Measurements from ENCODE around the gene OLFM2.
"Not testable (repeated sequence)": the region's sequence is repeated elsewhere in the genome, so short reads cannot be mapped to it uniquely, and the experiment has no call there.

Gene OLFM2

GRCh38 chr19:9932835-9933234, 3.5 kb downstream of the OLFM2 start:
- peaks cover 19% of the 10 kb centered on the region for H3K4me1 Mint-ChIP-seq
- H3K36me3 Mint-ChIP-seq (ENCODE audit: low read depth): no peaks in the 10 kb centered on the region
- no peak overlapping the region for H3K4me3 Mint-ChIP-seq
- no peak overlapping the region for H3K27ac Mint-ChIP-seq
- peaks cover 46% of the 10 kb centered on the region for H3K27me3 Mint-ChIP-seq
- ATAC-seq: no peak
- no peaks in the 10 kb centered on the region for H3K9me3 Mint-ChIP-seq
- DNase-seq: no peak

- ATAC-seq: no peak
- peaks cover 37% of the 10 kb centered on the region for H3K27me3 Mint-ChIP-seq
- no peak overlapping the region for H3K27ac Mint-ChIP-seq
- no peaks in the 10 kb centered on the region for H3K36me3 Mint-ChIP-seq (ENCODE audit: low read depth)
- no peak for DNase-seq
- H3K4me3 Mint-ChIP-seq: no peak overlapping the region
- no peaks in the 10 kb centered on the region for H3K9me3 Mint-ChIP-seq
- peaks cover 13% of the 10 kb centered on the region for H3K4me1 Mint-ChIP-seq
Measured at GRCh38 chr19:9931629-9932028, 4.7 kb downstream of the OLFM2 start.

- Mint-ChIP-seq H3K27me3 (peaks cover 18% of the 10 kb centered on the region), H3K36me3 (ENCODE audit: low read depth) (no peaks in the 10 kb centered on the region), H3K4me3 (no peak overlapping the region), H3K4me1 (no peaks in the 10 kb centered on the region), H3K27ac (no peak overlapping the region), H3K9me3 (no peaks in the 10 kb centered on the region)
- DNase-seq (no peak), ATAC-seq (no peak)
Measured at GRCh38 chr19:9923440-9923839, 12.9 kb downstream of the OLFM2 start.

GRCh38 chr19:9922782-9923379, 13.4 kb downstream of the OLFM2 start:
- not testable (repeated sequence) for H3K9me3 Mint-ChIP-seq; H3K4me1 Mint-ChIP-seq; H3K36me3 Mint-ChIP-seq (ENCODE audit: low read depth); ATAC-seq; DNase-seq; H3K27ac Mint-ChIP-seq; H3K4me3 Mint-ChIP-seq
- peaks cover 19% of the 10 kb centered on the region for H3K27me3 Mint-ChIP-seq

- Mint-ChIP-seq H3K27me3 (peaks cover 35% of the 10 kb centered on the region), H3K9me3 (no peaks in the 10 kb centered on the region), H3K4me3 (no peak overlapping the region), H3K27ac (no peak overlapping the region), H3K36me3 (ENCODE audit: low read depth) (no peaks in the 10 kb centered on the region), H3K4me1 (peaks cover 8% of the 10 kb centered on the region)
- DNase-seq (no peak), ATAC-seq (no peak)
Measured at GRCh38 chr19:9917321-9917720, 19.0 kb downstream of the OLFM2 start.

- Mint-ChIP-seq H3K9me3 (no peaks in the 10 kb centered on the region), H3K27ac (no peak overlapping the region), H3K4me1 (peaks cover 8% of the 10 kb centered on the region), H3K27me3 (peaks cover 35% of the 10 kb centered on the region), H3K36me3 (ENCODE audit: low read depth) (no peaks in the 10 kb centered on the region), H3K4me3 (no peak overlapping the region)
- no peak for ATAC-seq
- DNase-seq: no peak
Measured at GRCh38 chr19:9916719-9917118, 19.6 kb downstream of the OLFM2 start.

GRCh38 chr19:9914315-9915207, 21.8 kb downstream of the OLFM2 start:
- peaks cover 30% of the 10 kb centered on the region for H3K27me3 Mint-ChIP-seq
- H3K27ac Mint-ChIP-seq: no peak overlapping the region
- peak overlapping the region; percentile 64 for H3K4me3 Mint-ChIP-seq
- peaks cover 8% of the 10 kb centered on the region for H3K4me1 Mint-ChIP-seq
- no peaks in the 10 kb centered on the region for H3K9me3 Mint-ChIP-seq
- no peaks in the 10 kb centered on the region for H3K36me3 Mint-ChIP-seq (ENCODE audit: low read depth)
- peak; percentile 90 for ATAC-seq
- peak; percentile 85 for DNase-seq

- no peaks in the 10 kb centered on the region for H3K36me3 Mint-ChIP-seq (ENCODE audit: low read depth)
- DNase-seq (no peak), ATAC-seq (no peak)
- peaks cover 8% of the 10 kb centered on the region for H3K4me1 Mint-ChIP-seq
- peaks cover 32% of the 10 kb centered on the region for H3K27me3 Mint-ChIP-seq
- H3K27ac Mint-ChIP-seq: no peak overlapping the region
- H3K4me3 Mint-ChIP-seq: peak overlapping the region; percentile 64
- H3K9me3 Mint-ChIP-seq: no peaks in the 10 kb centered on the region
Measured at GRCh38 chr19:9914001-9914314, 22.4 kb downstream of the OLFM2 start.

GRCh38 chr19:9913237-9914000, 22.9 kb downstream of the OLFM2 start:
- Mint-ChIP-seq H3K27me3 (peaks cover 27% of the 10 kb centered on the region), H3K27ac (no peak overlapping the region), H3K9me3 (no peaks in the 10 kb centered on the region), H3K4me1 (peaks cover 8% of the 10 kb centered on the region), H3K4me3 (peak overlapping the region; percentile 57), H3K36me3 (ENCODE audit: low read depth) (no peaks in the 10 kb centered on the region)
- DNase-seq: no peak
- ATAC-seq: no peak

- no peaks in the 10 kb centered on the region for H3K9me3 Mint-ChIP-seq
- no peak overlapping the region for H3K27ac Mint-ChIP-seq
- no peak for ATAC-seq
- no peaks in the 10 kb centered on the region for H3K36me3 Mint-ChIP-seq (ENCODE audit: low read depth)
- peak overlapping the region; percentile 57 for H3K4me3 Mint-ChIP-seq
- H3K27me3 Mint-ChIP-seq: peaks cover 28% of the 10 kb centered on the region
- H3K4me1 Mint-ChIP-seq: peaks cover 8% of the 10 kb centered on the region
- no peak for DNase-seq
Measured at GRCh38 chr19:9912551-9913236, 23.6 kb downstream of the OLFM2 start.

- H3K4me1 Mint-ChIP-seq: peaks cover 8% of the 10 kb centered on the region
- ATAC-seq (no peak), DNase-seq (no peak)
- H3K9me3 Mint-ChIP-seq: no peaks in the 10 kb centered on the region
- peaks cover 17% of the 10 kb centered on the region for H3K27me3 Mint-ChIP-seq
- H3K4me3 Mint-ChIP-seq: no peak overlapping the region
- H3K36me3 Mint-ChIP-seq (ENCODE audit: low read depth): no peaks in the 10 kb centered on the region
- H3K27ac Mint-ChIP-seq: no peak overlapping the region
Measured at GRCh38 chr19:9911524-9912185, 24.7 kb downstream of the OLFM2 start.

GRCh38 chr19:9910625-9911024, 25.7 kb downstream of the OLFM2 start:
- no peaks in the 10 kb centered on the region for H3K9me3 Mint-ChIP-seq
- H3K27me3 Mint-ChIP-seq: peaks cover 13% of the 10 kb centered on the region
- ATAC-seq: no peak
- no peak overlapping the region for H3K4me3 Mint-ChIP-seq
- peaks cover 8% of the 10 kb centered on the region for H3K4me1 Mint-ChIP-seq
- no peak for DNase-seq
- H3K36me3 Mint-ChIP-seq (ENCODE audit: low read depth): no peaks in the 10 kb centered on the region
- no peak overlapping the region for H3K27ac Mint-ChIP-seq

- H3K27me3 Mint-ChIP-seq: peaks cover 10% of the 10 kb centered on the region
- ATAC-seq: no peak
- H3K4me3 Mint-ChIP-seq: no peak overlapping the region
- no peak overlapping the region for H3K27ac Mint-ChIP-seq
- no peak for DNase-seq
- H3K36me3 Mint-ChIP-seq (ENCODE audit: low read depth): no peaks in the 10 kb centered on the region
- H3K4me1 Mint-ChIP-seq: peaks cover 5% of the 10 kb centered on the region
- no peaks in the 10 kb centered on the region for H3K9me3 Mint-ChIP-seq
Measured at GRCh38 chr19:9909251-9909650, 27.1 kb downstream of the OLFM2 start.

- no peak for ATAC-seq
- no peaks in the 10 kb centered on the region for H3K9me3 Mint-ChIP-seq
- no peaks in the 10 kb centered on the region for H3K4me1 Mint-ChIP-seq
- H3K27me3 Mint-ChIP-seq: peaks cover 10% of the 10 kb centered on the region
- H3K27ac Mint-ChIP-seq: no peak overlapping the region
- no peaks in the 10 kb centered on the region for H3K36me3 Mint-ChIP-seq (ENCODE audit: low read depth)
- DNase-seq: no peak
- no peak overlapping the region for H3K4me3 Mint-ChIP-seq
Measured at GRCh38 chr19:9906475-9907087, 29.7 kb downstream of the OLFM2 start.

Data from activated naive CD8-positive, alpha-beta T cell treated with anti-CD3 and anti-CD28 coated beads, Interleukin-2, amount 50 U/mL, for 24 hours (primary cell).